HEK293 (cell line): ENCODE measurements around the gene NPAS2.

Experiments
- PRDM1 ChIP-seq: fragments of 450-650 bp; formaldehyde crosslinking; IDR thresholded peaks from 2 replicates; pipeline ENCODE4; 2016; ENCODE audit warnings: missing biosample characterization, missing genetic modification characterization
- ZFP3 ChIP-seq: fragments of 450-650 bp; formaldehyde crosslinking; IDR thresholded peaks from 2 replicates; pipeline ENCODE4 v1.5.1; 2016; ENCODE audit warnings: low read depth, missing biosample characterization, missing genetic modification characterization
- ZNF121 ChIP-seq: fragments of 450-650 bp; formaldehyde crosslinking; IDR thresholded peaks from 2 replicates; pipeline ENCODE4 v1.5.1; 2016; ENCODE audit warnings: missing biosample characterization, missing genetic modification characterization
- ZNF155 ChIP-seq: fragments of 450-650 bp; formaldehyde crosslinking; IDR thresholded peaks from 2 replicates; pipeline ENCODE4 v1.5.1; 2016; ENCODE audit warnings: missing biosample characterization, missing genetic modification characterization
- ZNF202 ChIP-seq: fragments of 450-650 bp; formaldehyde crosslinking; IDR thresholded peaks from 2 replicates; pipeline ENCODE4 v1.5.1; 2016; ENCODE audit warnings: missing biosample characterization, missing genetic modification characterization, borderline replicate concordance
- ZNF274 ChIP-seq, 2 experiments: fragments of 200-500 bp in 1 of 2; fragments of 450-650 bp in 1 of 2; sonication (Bioruptor generic) in 1 of 2; formaldehyde crosslinking in 1 of 2; IDR thresholded peaks; 2 replicates each; pipeline versions ENCODE4 v1.5.1 to v1.6.1; 2014 to 2016; ENCODE audit warnings: borderline replicate concordance in 1 of 2, inconsistent platforms in 1 of 2, low read length in 1 of 2, missing biosample characterization in 1 of 2, missing genetic modification characterization in 1 of 2
- ZNF433 ChIP-seq: fragments of 450-650 bp; formaldehyde crosslinking; IDR thresholded peaks from 2 replicates; pipeline ENCODE4 v1.5.1; 2016; ENCODE audit warnings: missing biosample characterization, missing genetic modification characterization, low read depth
- ZNF707 ChIP-seq: fragments of 450-650 bp; formaldehyde crosslinking; IDR thresholded peaks from 2 replicates; pipeline ENCODE4 v1.5.1; 2016; ENCODE audit warnings: missing biosample characterization, missing genetic modification characterization
- TF ChIP-seq, protein P1 (sequence below): fragments of 450-650 bp; formaldehyde crosslinking; IDR thresholded peaks from 2 replicates; pipeline ENCODE4 v1.5.1; 2016; ENCODE audit warnings: missing biosample characterization, missing genetic modification characterization
- TF ChIP-seq, protein P2 (sequence below): fragments of 450-650 bp; formaldehyde crosslinking; optimal IDR thresholded peaks from 2 replicates; pipeline ENCODE3; 2016; ENCODE audit warnings: missing biosample characterization, mild to moderate bottlenecking, missing genetic modification characterization
- TF ChIP-seq, protein P3 (sequence below): fragments of 450-650 bp; formaldehyde crosslinking; IDR thresholded peaks from 2 replicates; pipeline ENCODE4 v1.5.1; 2016; ENCODE audit warnings: missing biosample characterization, missing genetic modification characterization

DNA sequence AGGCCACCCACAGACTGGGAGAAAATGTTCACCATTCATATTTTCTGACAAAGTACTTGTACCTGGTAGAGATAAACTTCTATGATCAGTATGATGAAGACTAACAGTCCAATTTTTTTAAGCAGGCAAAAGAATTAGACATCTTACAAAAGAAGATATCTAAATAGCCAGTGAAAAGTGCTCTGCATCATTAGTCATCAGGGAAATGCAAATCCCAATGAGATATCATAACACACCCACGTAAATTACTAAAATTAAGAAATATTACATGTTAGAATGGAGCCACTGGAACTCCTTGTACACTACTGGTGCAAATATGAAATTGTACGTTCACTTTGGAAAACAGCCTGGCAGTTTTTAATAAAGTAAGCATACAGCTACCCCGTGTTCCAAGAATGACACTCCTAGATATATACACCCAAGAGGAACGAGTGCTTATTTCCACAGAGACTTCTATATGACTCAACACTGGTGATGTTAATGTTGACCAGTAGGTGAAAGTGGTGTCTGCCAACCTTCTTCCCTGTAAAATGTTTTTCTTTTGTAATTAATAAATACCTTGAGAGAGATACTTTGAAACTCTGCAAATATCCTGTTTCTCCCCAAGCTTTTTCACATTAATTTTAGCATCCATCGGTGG, 80.3 kb downstream of the NPAS2 start:
- TF ChIP-seq, protein P1, sequence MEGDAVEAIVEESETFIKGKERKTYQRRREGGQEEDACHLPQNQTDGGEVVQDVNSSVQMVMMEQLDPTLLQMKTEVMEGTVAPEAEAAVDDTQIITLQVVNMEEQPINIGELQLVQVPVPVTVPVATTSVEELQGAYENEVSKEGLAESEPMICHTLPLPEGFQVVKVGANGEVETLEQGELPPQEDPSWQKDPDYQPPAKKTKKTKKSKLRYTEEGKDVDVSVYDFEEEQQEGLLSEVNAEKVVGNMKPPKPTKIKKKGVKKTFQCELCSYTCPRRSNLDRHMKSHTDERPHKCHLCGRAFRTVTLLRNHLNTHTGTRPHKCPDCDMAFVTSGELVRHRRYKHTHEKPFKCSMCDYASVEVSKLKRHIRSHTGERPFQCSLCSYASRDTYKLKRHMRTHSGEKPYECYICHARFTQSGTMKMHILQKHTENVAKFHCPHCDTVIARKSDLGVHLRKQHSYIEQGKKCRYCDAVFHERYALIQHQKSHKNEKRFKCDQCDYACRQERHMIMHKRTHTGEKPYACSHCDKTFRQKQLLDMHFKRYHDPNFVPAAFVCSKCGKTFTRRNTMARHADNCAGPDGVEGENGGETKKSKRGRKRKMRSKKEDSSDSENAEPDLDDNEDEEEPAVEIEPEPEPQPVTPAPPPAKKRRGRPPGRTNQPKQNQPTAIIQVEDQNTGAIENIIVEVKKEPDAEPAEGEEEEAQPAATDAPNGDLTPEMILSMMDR (tag by site-specific recombination) = no peak
- no peak for TF ChIP-seq ZNF274 (IDR thresholded peaks at IDR 0.05; ENCODE audit: low read length)
- TF ChIP-seq ZNF274 (tag by site-specific recombination; IDR thresholded peaks at IDR 0.05; ENCODE audit: borderline replicate concordance) = no peak
- TF ChIP-seq ZNF202 (tag by site-specific recombination) = no peak
- TF ChIP-seq ZNF433 (tag by site-specific recombination) = no peak
- TF ChIP-seq, protein P2, sequence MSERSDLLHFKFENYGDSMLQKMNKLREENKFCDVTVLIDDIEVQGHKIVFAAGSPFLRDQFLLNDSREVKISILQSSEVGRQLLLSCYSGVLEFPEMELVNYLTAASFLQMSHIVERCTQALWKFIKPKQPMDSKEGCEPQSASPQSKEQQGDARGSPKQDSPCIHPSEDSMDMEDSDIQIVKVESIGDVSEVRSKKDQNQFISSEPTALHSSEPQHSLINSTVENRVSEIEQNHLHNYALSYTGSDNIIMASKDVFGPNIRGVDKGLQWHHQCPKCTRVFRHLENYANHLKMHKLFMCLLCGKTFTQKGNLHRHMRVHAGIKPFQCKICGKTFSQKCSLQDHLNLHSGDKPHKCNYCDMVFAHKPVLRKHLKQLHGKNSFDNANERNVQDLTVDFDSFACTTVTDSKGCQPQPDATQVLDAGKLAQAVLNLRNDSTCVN = no peak
- TF ChIP-seq, protein P3, sequence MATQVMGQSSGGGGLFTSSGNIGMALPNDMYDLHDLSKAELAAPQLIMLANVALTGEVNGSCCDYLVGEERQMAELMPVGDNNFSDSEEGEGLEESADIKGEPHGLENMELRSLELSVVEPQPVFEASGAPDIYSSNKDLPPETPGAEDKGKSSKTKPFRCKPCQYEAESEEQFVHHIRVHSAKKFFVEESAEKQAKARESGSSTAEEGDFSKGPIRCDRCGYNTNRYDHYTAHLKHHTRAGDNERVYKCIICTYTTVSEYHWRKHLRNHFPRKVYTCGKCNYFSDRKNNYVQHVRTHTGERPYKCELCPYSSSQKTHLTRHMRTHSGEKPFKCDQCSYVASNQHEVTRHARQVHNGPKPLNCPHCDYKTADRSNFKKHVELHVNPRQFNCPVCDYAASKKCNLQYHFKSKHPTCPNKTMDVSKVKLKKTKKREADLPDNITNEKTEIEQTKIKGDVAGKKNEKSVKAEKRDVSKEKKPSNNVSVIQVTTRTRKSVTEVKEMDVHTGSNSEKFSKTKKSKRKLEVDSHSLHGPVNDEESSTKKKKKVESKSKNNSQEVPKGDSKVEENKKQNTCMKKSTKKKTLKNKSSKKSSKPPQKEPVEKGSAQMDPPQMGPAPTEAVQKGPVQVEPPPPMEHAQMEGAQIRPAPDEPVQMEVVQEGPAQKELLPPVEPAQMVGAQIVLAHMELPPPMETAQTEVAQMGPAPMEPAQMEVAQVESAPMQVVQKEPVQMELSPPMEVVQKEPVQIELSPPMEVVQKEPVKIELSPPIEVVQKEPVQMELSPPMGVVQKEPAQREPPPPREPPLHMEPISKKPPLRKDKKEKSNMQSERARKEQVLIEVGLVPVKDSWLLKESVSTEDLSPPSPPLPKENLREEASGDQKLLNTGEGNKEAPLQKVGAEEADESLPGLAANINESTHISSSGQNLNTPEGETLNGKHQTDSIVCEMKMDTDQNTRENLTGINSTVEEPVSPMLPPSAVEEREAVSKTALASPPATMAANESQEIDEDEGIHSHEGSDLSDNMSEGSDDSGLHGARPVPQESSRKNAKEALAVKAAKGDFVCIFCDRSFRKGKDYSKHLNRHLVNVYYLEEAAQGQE (tag by site-specific recombination) = no peak
- no peak for TF ChIP-seq ZFP3 (tag by site-specific recombination)
- no peak for TF ChIP-seq ZNF707 (tag by site-specific recombination)
- TF ChIP-seq ZNF155 = no peak
- TF ChIP-seq PRDM1 = no peak
- TF ChIP-seq ZNF121 = no peak
